ENCODE data around the gene MMP15.
"Not testable (repeated sequence)": the region's sequence is repeated elsewhere in the genome, so short reads cannot be mapped to it uniquely, and the experiment has no call there.

Gene MMP15

GRCh38 chr16:58049232-58050185, 24.0 kb downstream of the MMP15 start:
- no peak for DNase-seq (ENCODE audit: low spot score)

- no peak for DNase-seq (ENCODE audit: low spot score)
These were observed 25.7 kb downstream of the MMP15 start for GRCh38 chr16:58051296-58051695.

- DNase-seq (ENCODE audit: low spot score) = no peak
These were observed 26.5 kb downstream of the MMP15 start for GRCh38 chr16:58051821-58052603.

GRCh38 chr16:58053682-58054005, 28.1 kb downstream of the MMP15 start:
- DNase-seq (ENCODE audit: low spot score) = no peak

- no peak for DNase-seq (ENCODE audit: low spot score)
These were observed 28.7 kb downstream of the MMP15 start for GRCh38 chr16:58054289-58054688.

GRCh38 chr16:58056580-58056979, 31.0 kb downstream of the MMP15 start:
- DNase-seq (ENCODE audit: low spot score) = no peak

GRCh38 chr16:58057121-58057520, 31.6 kb downstream of the MMP15 start:
- peak; percentile 59 for DNase-seq (ENCODE audit: low spot score)

- DNase-seq (ENCODE audit: low spot score) = no peak
These were observed 32.2 kb downstream of the MMP15 start for GRCh38 chr16:58057784-58058183.

GRCh38 chr16:58062821-58063220, 37.3 kb downstream of the MMP15 start:
- DNase-seq (ENCODE audit: low spot score) = no peak

- no peak for DNase-seq (ENCODE audit: low spot score)
These were observed 38.0 kb downstream of the MMP15 start for GRCh38 chr16:58063377-58064076.

- DNase-seq (ENCODE audit: low spot score) = no peak
These were observed 45.0 kb downstream of the MMP15 start for GRCh38 chr16:58070585-58070984.

- DNase-seq (ENCODE audit: low spot score) = not testable (repeated sequence)
These were observed 46.6 kb downstream of the MMP15 start for GRCh38 chr16:58072134-58072533.

GRCh38 chr16:58073086-58073485, 47.5 kb downstream of the MMP15 start:
- DNase-seq (ENCODE audit: low spot score) = not testable (repeated sequence)

- DNase-seq (ENCODE audit: low spot score) = no peak
These were observed 49.1 kb downstream of the MMP15 start for GRCh38 chr16:58074657-58075056.

- no peak for DNase-seq (ENCODE audit: low spot score)
These were observed 51.0 kb downstream of the MMP15 start for GRCh38 chr16:58076514-58076913.

GRCh38 chr16:58077796-58078195, 52.2 kb downstream of the MMP15 start:
- no peak for DNase-seq (ENCODE audit: low spot score)

- not testable (repeated sequence) for DNase-seq (ENCODE audit: low spot score)
These were observed 55.1 kb downstream of the MMP15 start for GRCh38 chr16:58080657-58081056.

GRCh38 chr16:58082381-58082780, 56.8 kb downstream of the MMP15 start:
- DNase-seq (ENCODE audit: low spot score) = no peak

- DNase-seq (ENCODE audit: low spot score) = no peak
These were observed 59.1 kb downstream of the MMP15 start for GRCh38 chr16:58084635-58085034.

GRCh38 chr16:58085171-58085570, 59.6 kb downstream of the MMP15 start:
- no peak for DNase-seq (ENCODE audit: low spot score)

GRCh38 chr16:58085584-58086251, 60.2 kb downstream of the MMP15 start:
- DNase-seq (ENCODE audit: low spot score) = no peak
